MM.1S (cell line): Measurements from ENCODE around the gene PLCXD3.

Experiments used
- CTCF ChIP-seq: fragments of 300-600 bp; sonication (generic); IDR thresholded peaks from 2 replicates; pipeline ENCODE4 v1.5.1; 2016; ENCODE audit warnings: antibody characterized with exemption, low read length, mixed read lengths
- EZH2phosphoT487 ChIP-seq: fragments of 300-600 bp; sonication (generic); IDR thresholded peaks from 2 replicates; pipeline ENCODE4 v1.6.1; 2018; ENCODE audit warnings: antibody characterized with exemption, low read length

- TF ChIP-seq EZH2phosphoT487 (no peak), CTCF (no peak)
Measured at GRCh38 chr5:41482173-41482572, 28.2 kb downstream of the PLCXD3 start.
